Spinal cord (tissue), 10 donors: ENCODE results near the gene PCSK5. TPM values are rescaled to one million over a fixed set of nuclear protein-coding genes. Genes with fewer than 3 reads are reported as not detected.

Source experiments
- DNase-seq, 6 donors: peaks; one replicate each; pipeline versions ENCODE4 v3.0.0 to v3.0.0-alpha.2; 2013 to 2015; ENCODE audit warnings: low spot score in 6 of 6, low read depth in 4 of 6
- H3K27ac ChIP-seq: one replicate; pipeline ENCODE4 v1.5.1; 2013; ENCODE audit warnings: low read depth, low read length, control low read depth
- H3K27me3 ChIP-seq: one replicate; pipeline ENCODE4 v1.6.1; 2013; ENCODE audit warnings: low read length; ENCODE audit not compliant: control insufficient read depth, insufficient read depth
- H3K36me3 ChIP-seq: one replicate; pipeline ENCODE4 v1.6.1; 2013; ENCODE audit warnings: low read length; ENCODE audit not compliant: control insufficient read depth, insufficient read depth
- H3K4me1 ChIP-seq: one replicate; pipeline ENCODE4 v1.6.1; 2013; ENCODE audit warnings: low read length; ENCODE audit not compliant: control insufficient read depth, insufficient read depth
- H3K4me3 ChIP-seq: one replicate; pipeline ENCODE4 v1.5.1; 2013; ENCODE audit warnings: low read depth, low read length, control low read depth
- H3K9me3 ChIP-seq: one replicate; pipeline ENCODE4 v1.6.1; 2013; ENCODE audit warnings: low read length; ENCODE audit not compliant: control insufficient read depth, insufficient read depth
- whole genome bisulfite sequencing: methylation state at CpG from one replicate; pipeline ENCODE4 v1.1.5; 2013; ENCODE audit warnings: missing lambda C conversion rate; ENCODE audit not compliant: insufficient coverage; 5-methylcytosine and 5-hydroxymethylcytosine counted together
- polyA plus RNA-seq, 2 donors: library from polyadenylated mRNA; unstranded; fragments of 120-200 nt; gene quantifications; one replicate each; pipeline ENCODE4 v1.2.1, GENCODE V29; 2013; ENCODE audit not compliant: insufficient read length in 2 of 2
- total RNA-seq, 2 donors: library from RNA; depleted of rRNA in 1 of 2; stranded (reverse); fragments of 120-200 nt in 1 of 2; fragments of >200 nt in 1 of 2; gene quantifications; one replicate each; pipeline versions ENCODE4 v1.2.3 to v1.2.4, GENCODE V29; 2013 to 2014
- donor health status: healthy.

The PCSK5 gene
- total and polyA plus RNA-seq, 4 donors, result 8.8 to 15.6 (median 12.5) TPM

GRCh38 chr9:75965231-75965630 is 74.8 kb downstream of the PCSK5 start:
- no peaks in the 10 kb centered on the region for H3K36me3 ChIP-seq
- WGBS, result 94% methylated on average over 3 of the region's 4 CpGs
- no peak for DNase-seq
- no peak overlapping the region for H3K4me3 ChIP-seq
- no peaks in the 10 kb centered on the region for H3K27me3 ChIP-seq
- H3K27ac ChIP-seq, result no peak overlapping the region
- no peaks in the 10 kb centered on the region for H3K9me3 ChIP-seq
- peaks cover 9% of the 10 kb centered on the region for H3K4me1 ChIP-seq

- Histone ChIP-seq H3K4me3 (no peak overlapping the region), H3K36me3 (no peaks in the 10 kb centered on the region), H3K27ac (no peak overlapping the region), H3K9me3 (no peaks in the 10 kb centered on the region), H3K27me3 (no peaks in the 10 kb centered on the region), H3K4me1 (peaks cover 2% of the 10 kb centered on the region)
- DNase-seq, result no peak
- whole genome bisulfite sequencing, result 90% methylated on average over 4 of the region's 7 CpGs
Observed at GRCh38 chr9:75967556-75967955, 77.1 kb downstream of the PCSK5 start.

- DNase-seq, result peak in 2 of 6 donors; percentile 49 to 58
- H3K4me3 ChIP-seq, result no peak overlapping the region
- WGBS, result 66% methylated on average over 13 of the region's 16 CpGs
- peaks cover 9% of the 10 kb centered on the region for H3K4me1 ChIP-seq
- no peaks in the 10 kb centered on the region for H3K27me3 ChIP-seq
- peak overlapping the region; percentile 49 for H3K27ac ChIP-seq
- H3K36me3 ChIP-seq, result no peaks in the 10 kb centered on the region
- no peaks in the 10 kb centered on the region for H3K9me3 ChIP-seq
Observed at GRCh38 chr9:75974016-75974766, 83.7 kb downstream of the PCSK5 start.

GRCh38 chr9:75975071-75975470 is 84.6 kb downstream of the PCSK5 start:
- H3K4me1 ChIP-seq, result peaks cover 9% of the 10 kb centered on the region
- DNase-seq, result peak in 2 of 6 donors; percentile 14 to 72
- H3K27ac ChIP-seq, result peak overlapping the region; percentile 68
- no peaks in the 10 kb centered on the region for H3K27me3 ChIP-seq
- WGBS, result no CpG with 5 or more reads among the region's 2 CpGs
- H3K36me3 ChIP-seq, result no peaks in the 10 kb centered on the region
- no peaks in the 10 kb centered on the region for H3K9me3 ChIP-seq
- no peak overlapping the region for H3K4me3 ChIP-seq

GRCh38 chr9:75976549-75976948 is 86.1 kb downstream of the PCSK5 start:
- DNase-seq, result no peak
- Histone ChIP-seq H3K4me1 (peaks cover 9% of the 10 kb centered on the region), H3K4me3 (no peak overlapping the region), H3K27ac (no peak overlapping the region), H3K36me3 (no peaks in the 10 kb centered on the region), H3K27me3 (no peaks in the 10 kb centered on the region), H3K9me3 (no peaks in the 10 kb centered on the region)

GRCh38 chr9:75979362-75979761 is 88.9 kb downstream of the PCSK5 start:
- H3K4me3 ChIP-seq, result no peak overlapping the region
- no peaks in the 10 kb centered on the region for H3K27me3 ChIP-seq
- H3K27ac ChIP-seq, result no peak overlapping the region
- H3K36me3 ChIP-seq, result no peaks in the 10 kb centered on the region
- DNase-seq, result no peak
- H3K4me1 ChIP-seq, result peaks cover under 1% of the 10 kb centered on the region
- no peaks in the 10 kb centered on the region for H3K9me3 ChIP-seq
- WGBS, result 57% methylated on average over 3 of the region's 4 CpGs

- H3K27me3 ChIP-seq, result no peaks in the 10 kb centered on the region
- WGBS, result 100% methylated on average over 2 of the region's 4 CpGs
- no peak for DNase-seq
Observed at GRCh38 chr9:75983319-75984045, 93.0 kb downstream of the PCSK5 start.

GRCh38 chr9:75985515-75985914 is 95.0 kb downstream of the PCSK5 start:
- Histone ChIP-seq H3K27ac (no peak overlapping the region), H3K4me3 (no peak overlapping the region), H3K9me3 (no peaks in the 10 kb centered on the region), H3K4me1 (no peaks in the 10 kb centered on the region), H3K36me3 (no peaks in the 10 kb centered on the region), H3K27me3 (no peaks in the 10 kb centered on the region)
- DNase-seq, result no peak
- WGBS, result no CpG with 5 or more reads among the region's 3 CpGs

More at GRCh38 chr9:75983319-75984045, 93.0 kb downstream of the PCSK5 start:
- no peaks in the 10 kb centered on the region for H3K4me1 ChIP-seq
- H3K4me3 ChIP-seq, result no peak overlapping the region
- H3K36me3 ChIP-seq, result no peaks in the 10 kb centered on the region
- no peaks in the 10 kb centered on the region for H3K9me3 ChIP-seq
- no peak overlapping the region for H3K27ac ChIP-seq

GRCh38 chr9:75988663-75989062 is 98.2 kb downstream of the PCSK5 start:
- Histone ChIP-seq H3K4me3 (no peak overlapping the region), H3K27me3 (no peaks in the 10 kb centered on the region), H3K27ac (no peak overlapping the region), H3K9me3 (no peaks in the 10 kb centered on the region), H3K4me1 (no peaks in the 10 kb centered on the region), H3K36me3 (no peaks in the 10 kb centered on the region)
- no CpG with 5 or more reads among the region's 2 CpGs for WGBS
- no peak for DNase-seq

GRCh38 chr9:75990156-75990555 is 99.7 kb downstream of the PCSK5 start:
- 100% methylated on average over 1 of the region's 5 CpGs for WGBS
- H3K4me3 ChIP-seq, result no peak overlapping the region
- no peaks in the 10 kb centered on the region for H3K27me3 ChIP-seq
- no peak overlapping the region for H3K27ac ChIP-seq
- H3K9me3 ChIP-seq, result no peaks in the 10 kb centered on the region
- H3K36me3 ChIP-seq, result no peaks in the 10 kb centered on the region
- peak in 1 of 6 donors; percentile 38 for DNase-seq
- no peaks in the 10 kb centered on the region for H3K4me1 ChIP-seq
